ENCODE results near the gene CNPY3.

Gene CNPY3

GRCh38 chr6:42961020-42961470 lies 31.8 kb downstream of the CNPY3 start:
- DNase-seq: no peak

- no peak for DNase-seq
These were observed 32.8 kb downstream of the CNPY3 start for GRCh38 chr6:42962096-42962495.

GRCh38 chr6:42962502-42963178 lies 33.4 kb downstream of the CNPY3 start:
- DNase-seq: no peak

GRCh38 chr6:42963179-42963854 lies 34.0 kb downstream of the CNPY3 start:
- DNase-seq: no peak

- peak in 1 of 4 experiments; percentile 9 for DNase-seq
These were observed 34.8 kb downstream of the CNPY3 start for GRCh38 chr6:42963855-42964605.

GRCh38 chr6:42966571-42966970 lies 37.3 kb downstream of the CNPY3 start:
- DNase-seq: no peak

GRCh38 chr6:42967228-42967627 lies 37.9 kb downstream of the CNPY3 start:
- no peak for DNase-seq

- DNase-seq: no peak
These were observed 38.9 kb downstream of the CNPY3 start for GRCh38 chr6:42968126-42968701.

- no peak for DNase-seq
These were observed 39.5 kb downstream of the CNPY3 start for GRCh38 chr6:42968783-42969182.

GRCh38 chr6:42969431-42969830 lies 40.2 kb downstream of the CNPY3 start:
- no peak for DNase-seq

- DNase-seq: no peak
These were observed 40.7 kb downstream of the CNPY3 start for GRCh38 chr6:42969934-42970333.

GRCh38 chr6:42970871-42971612 lies 41.8 kb downstream of the CNPY3 start:
- no peak for DNase-seq

- no peak for DNase-seq
These were observed 42.6 kb downstream of the CNPY3 start for GRCh38 chr6:42971746-42972327.

GRCh38 chr6:42973926-42974325 lies 44.6 kb downstream of the CNPY3 start:
- no peak for DNase-seq

GRCh38 chr6:42974919-42975505 lies 45.7 kb downstream of the CNPY3 start:
- DNase-seq: no peak

- no peak for DNase-seq
These were observed 49.2 kb downstream of the CNPY3 start for GRCh38 chr6:42978487-42978838.

GRCh38 chr6:42978839-42979522 lies 49.7 kb downstream of the CNPY3 start, which contains the start of gene PEX6:
Gene PEX6, minus strand, starts transcription at chr6:42979181. Its CDS starts 31 bp downstream, at chr6:42979150.
- DNase-seq: peak; percentile 67 to 87 (median 86)

- DNase-seq: no peak
These were observed 50.4 kb downstream of the CNPY3 start for GRCh38 chr6:42979523-42980177.

- no peak for DNase-seq
These were observed 52.6 kb downstream of the CNPY3 start for GRCh38 chr6:42981836-42982235.
